GM18909 (cell line): ENCODE results near the gene TMIE.

Experiments
- ATAC-seq: cut with Tn5 transposase; IDR thresholded peaks from one replicate; pipeline ENCODE4 v1.9.1; 2021; ENCODE audit warnings: mild to moderate bottlenecking; ENCODE audit not compliant: unreplicated experiment, poor library complexity

The TMIE gene, protein sequence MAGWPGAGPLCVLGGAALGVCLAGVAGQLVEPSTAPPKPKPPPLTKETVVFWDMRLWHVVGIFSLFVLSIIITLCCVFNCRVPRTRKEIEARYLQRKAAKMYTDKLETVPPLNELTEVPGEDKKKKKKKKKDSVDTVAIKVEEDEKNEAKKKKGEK

DNA sequence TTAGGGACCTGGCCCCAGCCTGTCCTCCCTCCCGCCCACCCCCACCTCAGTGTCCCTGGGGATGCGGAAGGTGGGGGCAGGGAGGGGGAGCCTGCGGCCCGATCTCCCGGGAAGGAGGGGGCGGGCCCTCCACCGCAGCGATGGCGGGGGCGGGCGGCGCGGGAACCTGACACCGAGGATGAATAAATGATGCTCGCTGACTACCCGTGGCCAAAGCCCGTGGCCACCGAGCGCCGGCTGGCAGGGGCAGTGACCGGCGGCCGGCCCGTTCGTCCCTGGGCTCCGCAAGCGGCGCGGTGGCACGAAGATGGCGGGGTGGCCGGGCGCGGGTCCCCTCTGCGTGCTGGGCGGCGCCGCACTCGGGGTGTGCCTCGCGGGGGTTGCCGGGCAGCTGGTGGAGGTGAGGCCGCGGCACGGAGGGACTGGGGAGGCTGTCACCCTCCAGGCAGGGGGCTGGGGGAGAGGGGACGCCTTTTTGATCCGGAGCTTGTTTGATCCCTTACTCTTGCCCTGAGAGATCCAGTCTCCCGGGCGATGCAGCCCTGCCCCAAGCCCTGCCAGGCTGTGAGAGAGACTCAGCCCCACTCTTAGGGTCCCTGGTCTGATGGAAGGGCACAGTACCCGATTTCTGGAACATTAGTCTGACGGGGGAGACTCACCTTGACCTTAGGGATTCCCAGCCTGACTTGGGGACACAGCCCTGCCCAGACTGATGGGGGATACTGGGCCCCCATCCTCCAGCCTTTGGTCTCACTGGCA, at the start of gene TMIE:
Gene TMIE (plus strand): TSS at position 212 of the 759 bp plus-strand sequence. CDS start 96 bp downstream, at position 308.
- ATAC-seq, result no peak

DNA sequence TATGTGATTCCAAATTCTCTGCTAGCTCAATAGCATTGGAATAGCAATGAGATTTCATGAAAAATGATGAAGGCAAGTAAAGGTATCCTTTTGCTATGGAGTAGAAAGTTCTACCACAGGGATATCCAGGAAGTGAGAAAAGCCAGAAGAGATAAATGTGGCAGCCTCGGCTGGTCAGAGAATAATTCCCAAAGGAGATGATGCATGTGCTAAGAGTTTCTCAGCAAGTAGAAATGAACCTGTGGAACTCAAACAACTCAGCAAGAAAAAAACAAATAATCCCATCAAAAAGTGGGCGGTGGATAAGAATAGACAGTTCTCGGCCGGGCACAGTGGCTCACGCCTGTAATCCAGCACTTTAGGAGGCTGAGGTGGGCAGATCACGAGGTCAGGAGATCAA, 45.9 kb upstream of the TMIE start:
- no peak for ATAC-seq

DNA sequence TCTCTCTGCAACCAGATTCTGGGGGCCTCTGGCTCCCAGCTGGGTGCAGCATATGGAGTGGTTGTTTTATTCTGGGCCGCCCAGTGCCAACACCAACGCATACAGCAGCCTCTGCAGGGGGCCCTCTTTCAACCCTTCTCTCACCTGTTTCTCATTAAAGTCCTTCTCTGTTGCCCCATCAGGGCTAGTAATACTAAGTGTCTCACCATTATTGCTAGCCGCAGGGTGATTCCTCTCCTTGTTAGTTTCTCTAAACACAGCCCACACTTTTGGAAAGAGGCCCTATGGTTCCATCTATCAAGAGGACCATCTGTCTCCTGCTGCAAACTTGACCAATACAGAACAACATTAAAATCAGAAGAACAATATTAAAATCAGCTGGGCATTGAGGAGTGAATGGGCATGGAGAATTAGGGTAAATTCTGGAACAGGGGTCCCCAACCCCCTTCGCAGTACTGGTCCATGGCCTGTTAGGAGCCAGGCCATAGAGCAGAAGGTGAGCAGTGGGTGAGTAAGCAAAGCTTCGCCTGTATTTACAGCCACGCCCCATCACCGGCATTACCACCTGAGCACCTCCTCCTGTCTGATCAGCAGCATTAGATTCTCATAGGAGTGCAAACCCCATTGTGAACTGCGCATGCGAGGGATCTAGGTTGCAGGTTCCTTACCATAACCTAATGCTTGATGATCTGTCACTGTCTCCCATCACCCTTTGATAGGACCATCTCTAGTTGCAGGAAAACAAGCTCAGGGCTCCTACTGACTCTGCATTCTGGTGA, 44.2 kb upstream of the TMIE start:
- no peak for ATAC-seq

DNA sequence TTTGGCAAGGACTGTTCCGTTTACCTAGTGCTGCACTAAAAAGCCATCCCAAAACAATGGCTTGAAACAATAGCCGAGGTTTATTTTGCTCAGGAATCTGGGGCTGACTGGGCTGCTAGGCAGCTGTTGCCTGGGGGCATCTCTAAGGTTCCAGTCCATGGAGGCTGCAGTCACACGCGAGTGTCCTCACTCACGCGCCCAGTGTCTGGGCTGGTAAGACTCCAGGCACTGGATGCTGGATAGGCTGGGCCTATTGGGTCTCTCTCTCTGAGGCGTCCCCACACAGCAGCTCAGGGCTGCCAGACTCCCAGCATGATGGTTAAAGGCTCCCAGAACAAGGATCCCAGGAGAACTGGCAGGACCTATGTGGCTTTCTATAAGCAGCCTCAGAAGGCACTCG, 41.9 kb upstream of the TMIE start:
- ATAC-seq, result no peak

DNA sequence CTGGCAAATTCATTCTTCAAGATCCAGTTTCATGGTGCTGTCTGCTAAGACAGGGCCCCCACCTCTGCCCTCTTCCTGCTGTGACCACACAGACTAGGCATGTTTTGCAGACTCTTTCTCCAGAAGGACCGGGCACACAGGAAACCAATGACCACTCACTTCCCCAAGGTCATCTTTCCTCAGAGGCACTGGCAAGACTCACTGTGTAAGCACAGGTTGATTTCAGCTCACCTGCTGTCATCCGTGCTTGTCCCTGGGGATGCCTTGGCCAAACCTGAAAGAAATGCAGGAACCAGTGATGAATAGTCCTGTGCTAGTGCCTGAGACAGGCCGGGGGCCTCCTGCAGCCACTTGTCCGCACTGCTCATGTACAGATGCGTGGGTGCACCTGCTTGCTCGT, 41.2 kb upstream of the TMIE start:
- no peak for ATAC-seq

DNA sequence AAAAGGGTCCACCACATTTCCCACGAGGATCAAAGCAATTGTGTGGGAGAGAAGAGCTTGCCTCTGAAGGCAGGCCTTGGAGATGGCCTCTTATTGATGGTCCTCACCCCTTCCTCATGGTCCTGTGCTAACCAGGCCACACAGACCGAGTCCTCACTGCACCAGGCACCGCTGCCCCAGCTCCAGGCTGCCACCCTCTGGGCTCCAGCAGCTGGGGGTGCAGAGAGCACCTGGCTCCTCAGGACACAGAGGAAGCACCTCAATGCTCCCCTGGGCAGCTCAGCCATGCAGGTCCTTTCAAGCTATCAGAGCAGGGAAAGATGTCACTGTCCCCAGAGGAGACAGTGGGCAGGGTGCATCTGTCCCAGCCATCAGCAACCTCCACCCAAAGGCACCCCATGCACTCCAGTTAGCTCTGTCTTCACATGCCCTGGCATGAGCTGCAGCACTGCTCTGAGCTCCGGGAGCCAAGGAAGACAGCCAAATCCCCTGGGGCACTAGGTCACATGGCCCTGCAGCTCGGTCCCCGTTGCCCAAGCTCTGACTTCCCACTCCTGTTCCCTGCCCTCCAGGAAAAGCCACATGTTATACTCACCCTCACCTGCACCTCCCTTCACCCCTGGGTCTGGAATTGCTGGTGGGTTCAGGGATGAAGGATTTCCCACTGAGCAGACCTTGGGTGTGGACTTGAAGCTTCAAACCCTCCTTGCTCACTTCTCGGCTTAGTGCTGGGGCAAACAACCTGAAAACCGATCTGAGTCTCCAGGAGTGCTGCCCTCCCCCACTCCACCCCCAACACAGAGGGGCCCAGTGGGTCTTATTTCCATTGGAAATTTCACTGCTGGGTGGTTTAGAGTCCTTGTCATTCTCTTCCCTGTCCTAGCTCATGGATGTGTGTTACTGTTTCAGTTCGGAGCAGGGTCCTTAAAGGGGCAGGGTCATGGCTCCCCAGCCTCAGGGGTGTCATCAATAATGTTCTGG, 40.4 kb upstream of the TMIE start:
- ATAC-seq, result no peak

DNA sequence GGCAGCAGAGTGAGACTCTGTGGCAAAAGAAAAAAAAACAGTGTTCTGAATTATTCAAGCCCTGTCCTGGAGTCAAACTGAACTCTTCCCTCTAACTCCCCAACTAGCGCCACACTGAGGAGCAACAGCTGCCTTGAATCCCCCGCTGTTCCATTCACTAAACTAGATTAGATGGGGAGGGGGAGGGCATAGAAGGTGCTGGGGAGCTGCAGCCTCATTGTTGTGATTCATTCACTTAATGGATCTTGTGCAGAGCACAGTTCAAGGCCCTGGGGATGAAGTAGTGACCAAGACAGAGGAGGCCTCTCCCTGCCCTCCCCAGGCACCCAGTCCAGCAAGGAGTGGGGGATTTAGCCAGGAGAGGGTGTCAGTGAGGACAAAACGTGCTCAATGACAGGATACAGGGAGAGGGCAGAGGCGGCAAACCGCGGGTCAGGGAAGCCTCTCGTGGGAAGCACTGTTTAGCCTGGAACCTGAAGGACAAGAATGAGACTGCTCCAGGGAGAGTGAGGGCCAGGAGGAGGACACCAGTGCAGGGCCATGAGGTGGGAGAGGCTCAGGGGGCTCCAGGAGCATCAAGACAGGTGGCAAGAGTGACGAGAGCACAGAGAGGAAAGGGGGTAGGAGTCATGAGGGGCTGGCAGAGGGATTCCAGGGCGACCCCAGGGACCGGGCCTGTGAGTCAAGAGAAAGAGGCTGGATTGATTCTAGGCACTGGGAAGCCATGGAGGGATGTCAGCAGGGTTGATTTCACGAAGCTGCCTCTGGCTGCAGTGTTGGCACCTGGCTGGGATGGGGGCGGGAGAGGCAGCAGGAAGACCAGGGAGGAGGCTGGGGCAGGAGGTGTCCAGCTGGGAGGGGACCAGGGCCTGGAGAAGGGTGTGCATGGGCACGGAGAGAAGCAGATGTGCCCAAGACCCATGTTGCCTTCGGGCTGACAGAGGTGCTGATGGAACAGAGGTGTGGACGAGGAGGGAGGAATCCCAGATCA, 39.1 kb upstream of the TMIE start:
- no peak for ATAC-seq

DNA sequence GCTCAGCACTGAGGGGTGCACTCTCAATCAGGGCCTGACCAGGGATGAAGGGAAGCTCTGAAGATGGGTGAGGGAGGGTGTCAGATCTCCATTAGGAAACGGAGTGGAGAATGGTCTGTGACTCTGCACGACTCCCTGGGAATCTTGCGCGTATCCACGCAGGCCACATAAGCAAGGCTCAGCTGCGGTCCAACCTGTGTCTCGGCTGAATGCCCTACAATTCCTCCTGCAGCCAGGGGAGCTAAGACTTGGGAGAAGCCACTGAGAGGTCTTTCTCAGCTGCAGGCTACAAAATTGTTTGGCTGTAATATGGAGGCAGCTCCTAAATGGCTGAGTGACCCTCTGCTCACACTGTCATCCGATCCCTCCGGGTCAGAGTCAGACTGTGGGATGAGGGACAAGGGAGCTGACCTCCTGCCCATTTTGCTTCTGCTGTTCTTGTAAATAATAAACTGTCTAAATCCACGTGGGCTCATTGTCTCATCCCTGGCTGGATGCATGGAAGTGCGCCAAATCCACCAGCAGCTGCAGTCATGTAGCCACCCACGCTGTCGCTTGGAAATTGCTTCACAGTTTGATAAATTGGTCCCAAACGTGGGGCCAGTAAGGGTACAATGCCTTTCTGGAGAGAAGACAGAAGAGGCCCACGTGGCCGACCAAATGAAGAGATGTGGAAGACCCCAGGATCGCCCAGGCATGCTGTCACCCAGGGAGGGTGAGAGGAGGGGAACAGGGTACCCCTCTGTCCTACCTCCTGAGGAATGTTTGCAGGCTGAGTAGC, 38.2 kb upstream of the TMIE start:
- ATAC-seq, result no peak

DNA sequence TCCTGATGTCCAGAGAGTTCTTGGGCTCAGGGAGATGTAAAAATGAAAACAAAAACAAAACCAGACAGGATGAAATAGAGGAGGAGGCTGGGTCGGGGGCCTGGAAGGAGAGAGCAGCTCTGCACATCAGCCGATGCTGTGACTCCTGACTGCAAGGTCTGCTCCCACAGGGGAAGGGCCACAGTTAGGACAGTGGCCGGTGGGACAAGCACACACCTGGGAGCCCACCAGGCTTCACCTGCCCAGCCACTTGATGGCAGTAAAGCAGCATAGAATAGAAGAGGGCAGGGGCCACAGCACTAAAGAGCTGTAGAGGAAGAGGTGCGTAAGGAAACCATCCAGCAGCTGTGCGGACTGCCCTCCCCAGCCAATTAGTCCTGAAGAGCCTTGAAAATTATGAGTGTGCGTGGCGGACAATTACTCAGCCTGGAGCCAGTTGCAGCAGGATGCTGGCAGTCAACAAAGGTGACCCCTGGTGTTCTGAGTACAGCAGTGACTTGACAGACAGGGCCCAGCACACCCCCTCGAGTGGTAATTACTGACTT, 37.5 kb upstream of the TMIE start:
- no peak for ATAC-seq

DNA sequence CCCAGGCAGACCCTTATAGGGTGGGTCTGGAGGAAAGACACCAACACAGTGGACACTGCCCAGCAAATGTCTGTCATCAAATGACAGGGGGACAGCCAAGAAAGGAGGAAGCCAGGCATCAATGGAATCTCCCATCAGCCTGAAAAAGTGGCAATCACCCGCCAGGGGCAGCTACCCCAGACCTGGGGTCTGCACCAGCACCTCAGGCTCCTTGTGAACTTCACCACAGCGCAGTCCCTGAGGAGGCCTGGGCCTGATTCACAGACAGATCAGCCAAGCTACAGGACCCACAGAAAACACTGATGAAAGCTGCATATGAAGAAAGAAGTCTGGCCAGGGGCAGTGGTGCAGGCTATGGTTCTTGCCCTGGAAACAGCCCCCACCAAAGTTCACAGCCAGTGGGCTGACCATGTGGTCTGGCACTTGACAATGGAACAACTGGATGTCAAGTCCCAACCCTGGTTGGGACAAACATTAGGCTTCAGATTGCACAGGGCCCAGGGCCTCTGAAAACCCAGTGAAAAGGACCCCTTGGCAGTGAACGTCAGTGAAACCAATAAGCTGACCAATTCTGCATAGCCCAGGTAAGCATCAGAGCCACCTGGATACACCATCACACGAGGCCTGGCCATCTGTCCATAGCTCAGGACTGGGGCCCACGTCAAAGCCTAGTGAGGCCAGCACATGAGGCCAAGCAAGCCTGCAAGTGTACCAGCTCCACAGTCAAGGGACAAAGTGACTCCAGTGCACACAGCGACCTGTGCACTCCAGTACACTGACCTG, 36.8 kb upstream of the TMIE start:
- no peak for ATAC-seq

DNA sequence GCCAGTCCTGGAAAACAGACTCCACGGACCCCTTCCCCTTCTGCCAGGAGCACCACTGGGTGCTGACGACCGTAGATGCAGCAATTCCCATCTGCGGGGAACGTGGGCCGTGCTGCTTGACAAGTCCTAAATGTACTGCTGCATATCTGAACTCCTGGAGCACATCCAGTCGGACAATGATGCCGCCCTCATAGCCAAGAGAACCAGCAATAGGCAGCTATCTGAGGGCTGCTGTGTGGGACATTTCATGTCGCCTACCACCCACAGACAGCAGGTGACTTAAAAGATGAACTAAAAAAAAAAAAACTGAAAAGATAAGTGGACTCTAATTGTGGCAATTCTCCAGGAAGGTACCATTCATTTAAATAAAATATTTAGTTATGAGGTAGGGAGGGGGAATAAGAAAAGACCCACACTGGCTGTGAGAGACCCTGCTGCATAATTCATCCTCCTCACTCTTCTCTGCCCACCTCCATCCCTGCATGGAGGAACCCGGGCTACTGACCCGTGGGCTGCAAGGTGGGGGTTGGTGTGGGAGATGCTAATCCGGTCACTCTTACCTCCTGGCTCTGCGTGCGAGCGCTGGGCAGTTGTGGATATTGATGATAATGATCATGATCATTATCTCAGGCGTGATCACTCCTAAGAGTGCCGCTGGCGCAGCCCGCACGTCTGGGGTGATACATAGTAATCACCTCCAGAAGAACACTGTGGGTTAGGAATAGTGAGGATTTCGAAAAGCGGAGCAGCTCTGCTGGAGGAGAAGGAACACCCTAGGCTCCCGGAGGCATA, 36.0 kb upstream of the TMIE start:
- ATAC-seq, result no peak

DNA sequence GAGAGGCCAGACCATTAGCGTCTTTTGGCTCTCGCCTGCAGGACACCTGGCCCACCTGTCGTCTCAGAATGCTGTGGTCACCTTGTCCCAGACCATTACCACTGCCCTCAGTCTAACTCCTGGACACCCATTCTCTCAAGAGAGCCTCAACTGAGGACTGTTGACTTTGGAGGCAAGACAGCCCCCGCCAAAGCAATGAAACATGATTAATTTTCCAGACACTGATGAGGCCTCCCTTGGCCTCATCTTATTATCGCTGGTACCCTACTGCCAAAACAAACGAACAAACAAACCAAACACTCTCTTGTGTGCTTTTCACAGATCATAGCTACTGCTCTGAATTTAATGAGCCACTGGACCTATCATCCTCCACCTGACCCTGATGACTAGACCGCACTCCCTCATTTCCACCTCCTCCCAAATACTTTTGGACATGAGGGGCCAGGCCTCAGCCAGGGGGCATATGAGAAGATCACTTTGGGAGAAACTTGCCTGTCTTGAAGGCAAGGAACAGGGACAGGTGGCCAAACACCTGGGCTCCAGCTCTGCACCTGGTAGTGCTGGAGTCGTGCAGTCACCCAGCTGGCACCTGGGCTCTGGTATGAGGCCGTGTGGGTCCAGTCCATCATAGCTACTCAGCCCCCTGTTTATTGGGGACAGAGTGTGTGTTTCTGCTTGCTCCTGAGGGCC, 35.3 kb upstream of the TMIE start:
- ATAC-seq, result no peak

DNA sequence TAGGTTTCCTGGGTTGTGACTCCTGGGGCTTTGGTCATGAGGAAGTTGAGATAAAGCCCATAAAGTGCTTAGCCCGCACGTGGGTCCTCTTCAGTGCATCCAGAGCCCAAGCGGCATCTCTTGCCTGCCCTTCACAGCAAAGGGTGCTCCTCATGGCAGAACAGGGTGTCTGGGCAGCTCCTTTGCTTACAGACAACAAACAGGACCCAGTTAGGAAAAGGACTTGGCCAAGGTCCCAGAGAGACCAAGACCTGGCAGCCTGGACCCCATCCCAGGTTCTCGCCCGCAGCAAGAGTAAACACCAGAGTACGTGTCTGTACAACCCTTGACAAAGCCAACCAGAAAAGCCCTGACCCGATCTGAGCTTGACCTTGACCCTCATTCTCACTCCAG, 34.7 kb upstream of the TMIE start:
- no peak for ATAC-seq

DNA sequence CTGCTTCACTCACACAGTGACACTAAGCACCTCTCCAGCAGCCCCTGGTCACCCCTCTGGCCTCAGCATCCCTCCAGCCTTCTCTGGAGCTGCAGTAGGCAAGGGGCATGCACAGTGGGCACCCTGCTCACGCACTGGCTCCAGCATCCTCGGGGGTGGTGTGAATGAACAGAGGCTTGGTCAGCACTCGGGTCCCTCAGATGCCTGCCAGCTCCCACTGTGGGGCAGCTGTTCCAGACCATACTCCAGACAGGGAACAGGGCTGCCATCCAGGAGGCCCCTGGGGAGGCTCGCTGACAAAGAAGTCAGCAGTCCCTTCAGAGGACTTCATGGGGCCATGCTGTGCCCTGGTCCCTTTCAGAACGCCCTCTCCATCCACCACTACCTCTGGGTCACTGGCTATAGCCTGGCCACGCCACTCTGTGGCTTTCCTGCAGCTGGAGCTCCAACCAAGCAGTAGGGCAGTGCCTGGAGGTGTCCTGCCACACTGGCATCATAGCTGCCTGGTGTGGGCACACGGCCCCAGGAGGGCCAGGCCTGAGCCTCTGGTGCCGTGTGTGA, 34.1 kb upstream of the TMIE start:
- ATAC-seq, result no peak

DNA sequence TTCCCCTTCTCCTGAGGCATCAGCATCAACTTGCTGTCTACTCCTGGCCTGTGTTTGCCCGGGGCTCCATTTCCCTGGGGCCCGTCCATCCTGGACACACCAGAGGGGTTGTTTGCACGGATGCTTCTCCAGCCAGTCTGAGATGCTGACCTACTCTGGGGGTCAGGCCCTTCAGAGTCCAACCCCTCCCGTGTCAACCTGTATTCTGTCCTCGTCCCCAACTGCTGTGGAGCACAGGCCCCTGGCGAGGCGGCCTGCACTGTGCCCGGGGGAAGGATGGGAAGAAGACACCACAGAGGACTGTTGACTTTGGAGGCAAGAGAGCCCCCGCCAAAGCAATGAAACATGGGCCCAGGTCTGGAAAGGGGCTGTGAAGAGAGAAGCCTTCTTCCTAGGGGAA, 33.5 kb upstream of the TMIE start:
- no peak for ATAC-seq

DNA sequence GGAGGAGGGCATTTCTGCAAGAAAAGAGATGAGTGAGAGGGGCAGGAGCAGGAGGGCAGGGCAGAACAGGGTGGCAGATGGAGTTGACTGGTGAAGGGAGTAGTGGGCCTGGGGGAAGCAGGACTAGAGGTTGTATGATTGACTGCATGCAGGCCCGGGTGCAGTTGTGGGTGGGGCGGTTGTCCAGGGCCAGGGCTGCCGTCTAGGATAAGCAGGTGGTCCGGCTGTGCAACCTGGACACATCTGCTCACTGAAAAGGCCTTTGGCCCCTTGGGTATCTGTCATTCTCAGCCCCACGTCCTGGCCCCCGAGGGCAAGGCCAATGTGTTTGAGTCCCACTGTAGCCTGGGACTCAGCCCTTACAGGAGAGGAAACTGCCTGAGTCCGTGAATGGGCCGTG, 33.1 kb upstream of the TMIE start:
- ATAC-seq, result no peak
